ENCODE results near the gene VCAM1. TPM values are rescaled to one million over a fixed set of nuclear protein-coding genes. Genes with fewer than 3 reads are reported as not detected.

The VCAM1 gene
- total and polyA plus RNA-seq, 4 experiments from 2014 or later = not detected

Other genes starting within 250 kb of the VCAM1 start
- under 1 TPM in 1 of 2 experiments, not detected in 1; 0.12 TPM for gene GPR88, start 181.6 kb upstream of the VCAM1 start, total RNA-seq
- gene GPR88, start 181.6 kb upstream of the VCAM1 start, polyA plus RNA-seq = not detected
- 1 to 10 TPM; 2.5 to 4.2 TPM for gene EXTL2, start 175.1 kb downstream of the VCAM1 start, total RNA-seq
- gene EXTL2, start 175.1 kb downstream of the VCAM1 start, polyA plus RNA-seq = 1 to 10 TPM; 1.5 to 2.6 TPM
- gene SLC30A7, start 176.3 kb downstream of the VCAM1 start, total RNA-seq = 10 to 100 TPM; 54.9 TPM
- 10 to 100 TPM; 11.3 to 14.5 TPM for gene SLC30A7, start 176.3 kb downstream of the VCAM1 start, polyA plus RNA-seq